Skeletal muscle satellite cell (primary cell): ENCODE measurements around the gene SLC25A46.
"Not testable (repeated sequence)": the region's sequence is repeated elsewhere in the genome, so short reads cannot be mapped to it uniquely, and the experiment has no call there.

Experiments used
- H3K27me3 ChIP-seq: 2 replicates; pipeline ENCODE4 v1.7.0; 2013; ENCODE audit warnings: low read length; ENCODE audit not compliant: control insufficient read depth, insufficient read depth
- H3K36me3 ChIP-seq: 2 replicates; pipeline ENCODE4 v1.7.0; 2013; ENCODE audit warnings: mild to moderate bottlenecking, control low read depth, low read length; ENCODE audit not compliant: insufficient read depth
- H3K4me1 ChIP-seq: 2 replicates; pipeline ENCODE4 v1.7.0; 2013; ENCODE audit warnings: low read length; ENCODE audit not compliant: control insufficient read depth, insufficient read depth
- H3K4me2 ChIP-seq: 2 replicates; pipeline ENCODE4 v1.7.0; 2013; ENCODE audit warnings: mild to moderate bottlenecking, low read length
- H3K4me3 ChIP-seq: 2 replicates; pipeline ENCODE4 v1.7.0; 2013; ENCODE audit warnings: low read length
- H3K9ac ChIP-seq: 2 replicates; pipeline ENCODE4 v1.7.0; 2013; ENCODE audit warnings: mild to moderate bottlenecking, low read depth, low read length, moderate library complexity
- H3K9me3 ChIP-seq: replicated peaks from 2 replicates; pipeline ENCODE4 v1.7.0; 2013; ENCODE audit warnings: mild to moderate bottlenecking, control low read depth, low read length

Gene SLC25A46

DNA sequence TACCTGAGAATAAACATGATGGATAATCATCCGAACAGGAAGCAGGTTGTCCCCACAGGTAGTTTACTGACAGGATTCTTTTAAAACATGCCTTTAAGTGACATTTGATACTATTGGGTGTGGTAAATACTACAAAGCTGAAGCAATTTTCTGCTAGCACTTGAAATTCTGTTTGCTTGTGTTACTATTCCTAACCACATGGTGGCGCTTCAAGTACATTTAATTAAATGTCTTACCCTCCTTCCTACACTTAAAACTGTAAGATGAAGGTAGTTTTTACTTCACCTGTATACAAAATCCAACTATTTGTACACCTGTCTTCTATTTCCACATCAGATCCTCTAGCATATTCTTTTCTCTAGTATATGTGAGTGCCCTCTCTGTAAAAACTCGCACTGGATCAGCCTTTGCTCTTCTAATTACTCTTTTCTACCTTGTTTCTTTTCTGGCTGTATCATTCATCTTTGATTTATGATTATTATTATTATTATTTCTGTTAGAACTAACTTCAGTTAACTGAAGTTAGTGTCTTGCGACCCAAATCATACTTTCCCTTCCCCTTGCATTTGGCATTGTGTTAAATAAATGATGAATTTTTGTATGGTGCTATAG, 18.4 kb downstream of the SLC25A46 start:
- no peaks in the 10 kb centered on the region for H3K4me1 ChIP-seq
- H3K27me3 ChIP-seq = no peaks in the 10 kb centered on the region
- peaks cover 55% of the 10 kb centered on the region for H3K36me3 ChIP-seq
- H3K4me3 ChIP-seq = no peak overlapping the region
- H3K4me2 ChIP-seq = no peak overlapping the region
- no peak overlapping the region for H3K9ac ChIP-seq
- no peaks in the 10 kb centered on the region for H3K9me3 ChIP-seq

DNA sequence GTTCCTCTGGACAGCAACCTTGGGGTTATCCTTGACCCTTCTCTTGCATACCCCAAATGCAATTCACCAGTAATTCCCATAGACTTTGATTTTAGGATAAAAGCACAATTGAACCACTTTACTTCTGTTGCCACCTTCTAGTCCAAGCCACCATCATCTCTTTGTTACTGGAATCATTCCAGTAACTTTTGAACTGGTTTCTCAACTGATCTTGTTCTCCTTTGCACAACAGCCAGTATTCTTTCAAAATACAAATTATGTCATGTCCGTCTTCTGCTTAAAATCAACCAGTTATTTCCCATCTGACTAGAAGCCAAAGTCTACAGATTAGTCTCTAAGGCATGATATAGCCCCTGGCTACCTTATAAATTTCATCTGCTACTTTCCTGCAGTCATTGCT, 21.4 kb downstream of the SLC25A46 start:
- no peaks in the 10 kb centered on the region for H3K9me3 ChIP-seq
- H3K9ac ChIP-seq = no peak overlapping the region
- no peaks in the 10 kb centered on the region for H3K27me3 ChIP-seq
- no peak overlapping the region for H3K4me3 ChIP-seq
- H3K36me3 ChIP-seq = peaks cover 50% of the 10 kb centered on the region
- H3K4me2 ChIP-seq = no peak overlapping the region
- no peaks in the 10 kb centered on the region for H3K4me1 ChIP-seq

DNA sequence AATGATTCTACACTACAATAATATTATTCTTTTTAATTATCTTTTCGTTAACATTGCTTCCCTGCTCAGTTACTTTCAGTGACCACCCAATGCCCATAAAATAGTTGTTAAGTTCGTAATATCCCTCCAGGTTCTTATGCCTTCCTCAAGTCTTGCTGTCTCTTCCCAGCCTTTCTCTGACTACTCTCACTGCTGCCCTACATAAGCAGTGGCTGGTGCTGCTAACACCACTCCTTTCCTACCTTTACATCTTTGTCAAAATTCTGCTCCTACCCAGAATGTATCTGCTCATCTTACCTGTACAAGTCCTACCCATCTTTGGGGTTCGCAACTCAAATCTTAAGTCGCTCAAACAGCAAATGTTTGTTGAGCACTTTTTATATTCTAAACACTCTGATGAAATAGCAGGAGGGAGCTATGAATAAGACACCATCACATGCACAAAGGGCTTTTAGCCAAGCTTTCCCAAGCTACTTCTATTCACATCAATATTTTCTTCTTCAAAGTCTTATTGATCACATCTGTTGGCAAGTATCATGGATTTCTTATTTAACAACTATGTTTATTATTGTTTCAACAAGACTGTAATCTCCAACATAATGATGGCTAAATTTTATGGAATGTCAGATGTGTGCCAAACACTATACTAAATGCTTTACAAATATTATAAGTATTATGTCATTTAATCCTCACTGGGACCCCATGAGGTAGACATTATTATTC, 29.5 kb downstream of the SLC25A46 start:
- peak overlapping the region; percentile 5 for H3K9ac ChIP-seq
- H3K4me1 ChIP-seq = peaks cover 27% of the 10 kb centered on the region
- peak overlapping the region; percentile 26 for H3K4me2 ChIP-seq
- no peak overlapping the region for H3K4me3 ChIP-seq
- no peaks in the 10 kb centered on the region for H3K27me3 ChIP-seq
- H3K9me3 ChIP-seq = no peaks in the 10 kb centered on the region
- H3K36me3 ChIP-seq = no peaks in the 10 kb centered on the region

DNA sequence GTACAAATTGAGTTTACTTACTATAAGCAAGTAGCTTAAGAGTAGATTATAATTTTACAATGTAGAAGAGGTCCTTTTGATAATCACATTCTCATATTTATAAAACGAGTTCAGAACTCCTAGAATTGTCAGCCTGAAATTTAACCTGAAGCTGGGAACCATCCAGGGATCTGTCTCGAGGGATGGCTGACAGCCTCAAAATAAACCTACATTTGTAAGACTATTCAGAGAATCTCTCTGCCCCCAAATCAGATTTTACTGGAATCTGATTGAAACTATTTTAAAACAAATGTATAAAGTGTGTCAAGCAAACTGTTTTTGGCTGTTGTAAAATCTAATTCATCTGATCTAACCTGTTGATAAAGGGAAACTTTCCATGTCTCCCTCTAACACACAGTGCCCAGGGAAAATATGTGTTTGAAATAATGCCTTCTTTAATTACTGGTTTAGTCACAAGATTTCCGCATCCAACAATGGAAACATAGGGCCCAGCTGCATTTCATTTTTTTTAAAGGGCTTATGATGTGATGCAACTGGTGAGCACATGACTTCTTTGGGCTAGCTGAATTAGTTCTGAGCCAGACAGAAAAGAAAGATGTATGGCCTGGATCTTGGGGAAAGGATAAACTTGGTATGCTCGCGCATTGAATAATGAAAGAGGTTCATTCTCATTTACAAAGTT, 30.3 kb downstream of the SLC25A46 start:
- no peaks in the 10 kb centered on the region for H3K27me3 ChIP-seq
- H3K9ac ChIP-seq = peak overlapping the region; percentile 65
- peak overlapping the region; percentile 47 for H3K4me2 ChIP-seq
- no peak overlapping the region for H3K4me3 ChIP-seq
- no peaks in the 10 kb centered on the region for H3K9me3 ChIP-seq
- H3K36me3 ChIP-seq = no peaks in the 10 kb centered on the region
- peaks cover 27% of the 10 kb centered on the region for H3K4me1 ChIP-seq

DNA sequence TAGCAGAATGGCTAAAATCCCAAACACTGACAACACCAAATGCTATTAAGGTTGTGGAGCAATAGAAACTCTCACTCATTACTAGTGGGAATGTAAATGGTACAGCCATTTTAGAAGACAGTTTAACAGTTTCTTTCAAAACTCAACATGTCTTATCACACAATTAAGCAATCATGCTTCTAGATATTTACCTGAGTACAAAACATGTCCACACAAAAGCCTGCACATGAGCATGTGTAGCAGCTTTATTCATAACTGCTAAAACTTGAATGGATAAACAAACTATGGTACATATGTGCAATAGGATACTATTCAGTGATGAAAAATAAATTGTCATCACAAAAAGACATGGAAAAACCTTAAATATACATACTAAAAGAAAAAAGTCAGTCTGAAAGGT, 31.5 kb downstream of the SLC25A46 start:
- Histone ChIP-seq H3K36me3 (no peaks in the 10 kb centered on the region), H3K4me1 (peaks cover 27% of the 10 kb centered on the region), H3K4me3 (no peak overlapping the region), H3K27me3 (no peaks in the 10 kb centered on the region), H3K4me2 (no peak overlapping the region), H3K9ac (no peak overlapping the region), H3K9me3 (no peaks in the 10 kb centered on the region)

DNA sequence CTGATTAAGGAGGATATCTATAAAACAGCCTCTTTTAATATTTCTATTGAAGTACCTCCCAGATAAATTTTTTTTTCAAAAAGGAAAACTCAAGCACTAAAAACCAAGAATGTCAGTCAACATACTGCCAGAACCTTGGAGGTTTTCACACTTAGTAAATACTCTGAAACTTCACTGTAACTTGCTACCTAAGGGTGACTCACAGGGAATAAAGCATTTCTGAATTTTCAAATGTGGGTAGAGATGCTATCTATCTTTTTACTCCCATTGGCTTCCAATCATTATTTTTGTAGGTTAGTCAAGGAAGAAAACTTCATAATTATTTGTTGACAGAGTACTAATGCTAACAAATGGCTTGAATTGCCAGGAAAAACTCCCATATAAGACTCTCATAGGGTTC, 46.1 kb downstream of the SLC25A46 start:
- Histone ChIP-seq H3K4me2 (peak overlapping the region; percentile 56), H3K36me3 (no peaks in the 10 kb centered on the region), H3K4me3 (no peak overlapping the region), H3K9ac (peak overlapping the region; percentile 60), H3K9me3 (no peaks in the 10 kb centered on the region), H3K27me3 (no peaks in the 10 kb centered on the region), H3K4me1 (peaks cover 22% of the 10 kb centered on the region)

DNA sequence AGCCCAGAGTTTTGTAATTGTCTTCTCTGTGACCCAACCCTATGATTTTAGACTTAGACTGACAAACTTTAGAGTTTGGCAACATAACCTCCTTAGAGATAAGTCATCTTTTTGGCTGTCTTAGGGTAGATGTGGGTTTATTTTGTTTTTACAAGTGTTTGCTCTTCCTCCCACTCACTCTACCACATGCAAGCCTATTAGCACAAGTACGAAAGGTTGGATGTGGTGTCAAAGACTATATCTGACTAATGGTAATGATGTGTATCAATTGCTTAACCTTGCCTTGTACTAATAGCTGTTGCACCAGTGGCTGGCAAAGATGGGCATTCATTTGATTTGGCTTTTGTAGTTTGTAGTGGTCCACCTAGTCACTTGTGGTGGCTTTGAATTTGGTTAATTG, 46.5 kb downstream of the SLC25A46 start:
- Histone ChIP-seq H3K27me3 (no peaks in the 10 kb centered on the region), H3K4me1 (peaks cover 22% of the 10 kb centered on the region), H3K9me3 (no peaks in the 10 kb centered on the region), H3K36me3 (no peaks in the 10 kb centered on the region), H3K4me3 (no peak overlapping the region), H3K4me2 (peak overlapping the region; percentile 56), H3K9ac (peak overlapping the region; percentile 60)

DNA sequence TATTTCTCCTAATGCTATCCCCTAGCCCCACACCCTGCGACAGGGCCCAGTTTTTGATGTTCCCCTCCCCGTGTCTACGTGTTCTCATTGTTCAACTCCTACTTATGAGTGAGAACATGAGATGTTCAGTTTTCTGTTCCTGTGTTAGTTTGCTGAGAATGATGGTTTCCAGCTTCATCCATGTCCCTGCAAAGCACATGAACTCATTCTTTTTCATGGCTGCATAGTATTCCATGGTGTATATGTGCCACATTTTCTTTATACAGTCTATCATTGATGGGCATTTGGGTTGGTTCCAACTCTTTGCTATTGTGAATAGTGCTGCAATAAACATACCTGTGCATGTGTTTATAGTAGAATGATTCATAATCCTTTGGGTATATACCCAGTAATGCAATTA, 49.2 kb downstream of the SLC25A46 start:
- H3K27me3 ChIP-seq, H3K9ac ChIP-seq, H3K4me3 ChIP-seq, H3K4me2 ChIP-seq, H3K36me3 ChIP-seq, H3K9me3 ChIP-seq: not testable (repeated sequence)
- peaks cover 22% of the 10 kb centered on the region for H3K4me1 ChIP-seq

DNA sequence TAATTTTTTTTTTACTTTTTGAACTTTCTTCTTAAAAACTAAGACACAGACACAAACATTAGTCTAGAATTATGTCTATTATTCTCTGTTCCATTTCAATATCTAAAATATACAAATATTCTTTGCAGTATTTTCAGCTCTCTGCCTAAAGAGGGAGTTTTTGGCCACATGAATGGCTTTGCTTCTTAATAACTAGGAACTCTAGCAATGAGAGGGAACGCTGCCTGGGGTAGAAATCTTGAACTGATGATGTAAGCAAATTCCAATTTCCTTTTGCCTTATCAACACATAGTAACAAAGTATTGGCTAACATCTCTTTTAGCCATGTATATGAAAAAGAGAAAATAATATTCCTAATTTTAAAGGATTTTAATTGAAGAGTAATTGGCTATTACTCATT, 51.9 kb downstream of the SLC25A46 start:
- Histone ChIP-seq H3K27me3 (no peaks in the 10 kb centered on the region), H3K36me3 (no peaks in the 10 kb centered on the region)

DNA sequence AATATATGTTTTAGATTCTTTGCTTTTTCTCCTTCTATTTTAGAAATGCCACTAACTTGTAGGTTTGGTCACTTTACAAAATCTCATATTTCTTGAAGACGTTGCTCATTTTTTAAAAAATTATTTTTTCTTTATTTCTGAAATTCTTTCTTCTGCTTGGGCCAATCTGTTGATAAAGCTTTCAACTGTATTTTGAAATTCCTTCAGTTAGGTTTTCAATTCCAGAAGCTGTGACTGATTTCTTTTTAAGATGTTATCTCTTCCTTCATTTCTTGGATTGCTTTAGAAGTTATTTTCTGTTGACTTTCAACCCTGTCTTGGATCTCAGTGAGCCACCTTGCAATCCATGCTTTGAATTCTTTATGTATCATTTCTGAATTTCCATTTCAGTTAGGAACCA, 64.2 kb downstream of the SLC25A46 start:
- H3K4me1 ChIP-seq = no peaks in the 10 kb centered on the region
- H3K4me3 ChIP-seq = no peak overlapping the region
- no peak overlapping the region for H3K4me2 ChIP-seq
- no peaks in the 10 kb centered on the region for H3K36me3 ChIP-seq
- no peaks in the 10 kb centered on the region for H3K27me3 ChIP-seq
- no peak overlapping the region for H3K9ac ChIP-seq
- H3K9me3 ChIP-seq = peaks cover 4% of the 10 kb centered on the region

More for the DNA sequence above, 51.9 kb downstream of the SLC25A46 start:
- Histone ChIP-seq H3K4me2 (no peak overlapping the region), H3K9me3 (no peaks in the 10 kb centered on the region), H3K9ac (no peak overlapping the region), H3K4me3 (no peak overlapping the region), H3K4me1 (peaks cover 7% of the 10 kb centered on the region)

DNA sequence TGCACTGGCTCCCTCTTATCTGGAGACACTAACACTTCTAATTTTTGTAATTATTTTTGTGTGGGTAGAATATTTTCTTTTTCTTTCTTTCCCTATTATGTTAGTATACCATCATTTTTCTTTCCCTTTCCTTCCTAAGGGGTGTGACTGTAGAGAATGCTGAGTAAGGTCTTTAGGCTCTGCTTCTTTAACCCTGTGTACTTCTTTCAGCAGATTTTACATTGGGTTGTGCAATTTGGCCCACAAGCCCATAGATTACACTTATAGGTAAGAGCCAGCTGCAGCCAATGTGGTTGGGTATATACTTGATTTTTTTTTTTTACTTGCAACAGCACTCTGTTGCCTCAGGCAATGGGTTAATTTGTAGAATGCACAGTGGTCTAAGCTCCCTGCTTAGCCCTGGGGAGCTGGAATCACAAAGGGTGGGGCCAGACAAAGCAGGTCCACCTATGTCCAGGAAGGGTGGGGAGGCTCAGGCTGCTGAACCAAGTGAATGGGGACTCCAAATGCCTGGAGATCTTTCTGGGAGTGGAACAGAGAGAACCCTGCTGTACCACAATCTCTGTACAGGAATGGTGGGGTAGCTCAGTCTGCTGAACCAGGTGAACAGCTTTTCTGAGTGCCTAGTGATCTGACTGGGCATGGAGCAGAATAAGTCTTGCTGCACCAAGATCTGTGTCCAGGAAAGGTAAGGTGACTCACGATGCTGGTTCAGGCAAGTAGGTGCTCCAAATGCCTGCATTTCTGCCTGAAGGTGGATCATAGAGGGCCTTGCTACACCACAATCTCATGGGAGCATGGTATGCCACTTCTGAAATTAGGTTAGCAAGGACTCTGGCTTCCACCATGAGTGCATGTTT, 64.9 kb downstream of the SLC25A46 start:
- Histone ChIP-seq H3K4me1 (no peaks in the 10 kb centered on the region), H3K9ac (no peak overlapping the region), H3K9me3 (peaks cover 4% of the 10 kb centered on the region), H3K4me3 (no peak overlapping the region), H3K4me2 (no peak overlapping the region), H3K36me3 (no peaks in the 10 kb centered on the region), H3K27me3 (no peaks in the 10 kb centered on the region)
